HG03280 (cell line): ENCODE measurements around the gene NAP1L1.

ENCODE experiments used
- ATAC-seq: cut with Tn5 transposase; IDR thresholded peaks from one replicate; pipeline ENCODE4 v1.9.1; 2021; ENCODE audit warnings: mild to moderate bottlenecking, moderate library complexity; ENCODE audit not compliant: unreplicated experiment

NAP1L1 gene, protein sequence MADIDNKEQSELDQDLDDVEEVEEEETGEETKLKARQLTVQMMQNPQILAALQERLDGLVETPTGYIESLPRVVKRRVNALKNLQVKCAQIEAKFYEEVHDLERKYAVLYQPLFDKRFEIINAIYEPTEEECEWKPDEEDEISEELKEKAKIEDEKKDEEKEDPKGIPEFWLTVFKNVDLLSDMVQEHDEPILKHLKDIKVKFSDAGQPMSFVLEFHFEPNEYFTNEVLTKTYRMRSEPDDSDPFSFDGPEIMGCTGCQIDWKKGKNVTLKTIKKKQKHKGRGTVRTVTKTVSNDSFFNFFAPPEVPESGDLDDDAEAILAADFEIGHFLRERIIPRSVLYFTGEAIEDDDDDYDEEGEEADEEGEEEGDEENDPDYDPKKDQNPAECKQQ

DNA sequence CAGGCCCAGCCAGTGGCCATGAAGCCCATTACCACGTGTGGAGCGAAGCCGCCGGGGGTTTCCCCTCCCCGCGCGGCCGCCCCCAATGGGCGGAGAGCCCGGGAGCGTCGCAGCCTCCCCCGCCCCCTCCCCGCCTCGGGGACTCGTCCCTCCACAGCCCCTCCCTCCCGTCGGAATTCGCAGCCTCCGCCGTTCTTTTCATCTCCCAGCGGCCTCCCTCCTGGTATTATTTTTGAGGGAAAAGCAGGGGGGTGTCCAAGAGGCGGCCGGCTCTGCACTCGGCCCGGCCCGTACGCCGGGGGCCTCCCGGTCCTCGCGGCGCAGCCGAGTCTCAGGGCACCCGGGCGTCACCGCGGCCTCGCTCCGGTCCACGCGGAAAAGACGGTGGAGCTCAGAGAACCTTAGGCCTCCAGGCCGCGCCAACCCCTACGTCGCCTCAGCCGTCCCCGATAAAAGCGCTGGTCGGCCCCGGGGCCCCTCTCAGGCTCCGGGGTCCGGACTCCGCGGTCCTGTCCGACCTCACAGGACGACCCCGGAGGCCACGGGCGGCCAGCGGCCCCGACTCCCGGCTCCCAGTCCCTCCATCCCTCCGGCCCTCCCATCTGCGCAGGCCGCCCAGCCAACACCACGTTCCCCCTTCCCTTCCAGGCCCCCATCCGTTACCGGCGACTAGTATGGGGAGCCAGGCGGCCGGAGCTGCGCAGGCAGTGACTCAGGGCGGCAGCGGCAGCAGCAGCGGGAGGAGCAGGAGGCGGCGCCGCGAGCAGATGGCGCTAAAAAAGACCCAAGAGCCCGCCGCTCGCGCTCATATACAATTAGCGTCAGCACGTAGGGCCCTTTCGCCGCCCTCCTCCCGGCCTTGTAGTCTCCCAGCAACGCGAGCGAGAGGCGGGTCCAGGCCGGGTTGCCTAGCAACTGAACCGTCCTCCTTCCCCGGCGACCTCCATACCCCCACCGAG is at the start of gene NAP1L1:
Gene NAP1L1, minus strand, starts transcription at position 782 of the 959 bp plus-strand sequence. CDS start 10,466 bp downstream, outside the sequence.
- peak; percentile 94 for ATAC-seq

DNA sequence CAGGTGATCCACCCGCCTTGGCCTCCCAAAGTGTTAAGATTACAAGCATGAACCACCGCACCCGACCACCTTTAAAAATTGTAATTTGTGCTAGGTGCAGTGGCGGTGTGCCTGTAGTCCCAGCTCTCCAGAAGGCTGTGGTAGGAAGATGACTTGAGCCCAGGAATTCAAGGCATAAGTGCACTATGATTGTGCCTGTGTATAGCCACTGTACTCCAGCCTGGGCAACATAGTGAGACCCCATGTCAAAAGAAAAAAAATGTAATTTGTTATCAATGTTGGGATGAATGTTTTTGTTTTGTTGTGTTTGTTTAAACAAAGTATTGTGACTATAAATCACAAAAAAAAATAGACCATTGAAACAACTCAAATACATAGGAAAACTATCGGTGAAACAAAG is 43.1 kb upstream of the NAP1L1 start:
- ATAC-seq, result no peak

GRCh38 chr12:76124456-76124855 is 40.0 kb upstream of the NAP1L1 start:
- ATAC-seq, result no peak

DNA sequence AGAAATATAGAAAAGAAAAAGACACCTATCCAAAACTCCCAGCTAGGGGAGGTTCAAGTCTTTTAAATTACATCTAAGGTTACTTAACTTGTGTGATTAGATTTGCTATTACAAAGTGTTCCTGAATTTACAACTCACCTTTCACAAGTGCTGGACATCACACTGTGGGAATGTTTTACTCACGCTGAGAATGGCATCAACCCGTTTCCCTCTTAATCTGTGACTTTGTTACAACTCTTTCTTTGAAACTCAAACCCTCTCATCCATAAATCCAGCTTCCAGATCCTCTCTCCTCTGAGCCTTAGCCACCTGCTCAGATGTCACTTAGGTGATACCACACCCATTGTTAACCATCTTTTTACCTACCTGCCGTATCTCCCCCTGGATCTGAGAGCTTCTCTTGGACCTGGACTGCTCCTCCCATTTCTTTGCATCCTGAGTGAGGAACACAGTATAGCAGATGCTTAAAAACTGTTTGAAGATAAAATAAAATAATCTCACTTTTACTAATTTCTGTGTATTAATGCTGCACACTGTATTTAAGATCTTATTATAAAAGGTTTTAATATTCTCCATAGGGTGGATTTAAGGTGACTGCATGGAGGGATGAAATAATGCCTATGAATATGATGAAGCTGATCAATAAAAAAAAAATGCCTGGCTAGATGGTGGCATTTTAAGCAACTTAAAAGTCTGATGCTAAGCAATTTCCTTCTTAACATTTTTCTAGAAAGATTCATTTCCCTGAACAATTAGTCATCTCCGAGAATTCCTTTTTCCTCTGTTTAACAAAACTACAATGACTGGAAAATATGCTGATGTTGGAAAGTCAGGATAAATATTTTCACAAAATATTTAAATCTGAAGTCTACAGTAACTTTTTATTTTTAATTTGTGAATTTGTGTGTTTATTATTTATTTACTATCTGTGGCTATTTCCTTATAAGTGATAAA is 39.1 kb upstream of the NAP1L1 start:
- ATAC-seq, result no peak

DNA sequence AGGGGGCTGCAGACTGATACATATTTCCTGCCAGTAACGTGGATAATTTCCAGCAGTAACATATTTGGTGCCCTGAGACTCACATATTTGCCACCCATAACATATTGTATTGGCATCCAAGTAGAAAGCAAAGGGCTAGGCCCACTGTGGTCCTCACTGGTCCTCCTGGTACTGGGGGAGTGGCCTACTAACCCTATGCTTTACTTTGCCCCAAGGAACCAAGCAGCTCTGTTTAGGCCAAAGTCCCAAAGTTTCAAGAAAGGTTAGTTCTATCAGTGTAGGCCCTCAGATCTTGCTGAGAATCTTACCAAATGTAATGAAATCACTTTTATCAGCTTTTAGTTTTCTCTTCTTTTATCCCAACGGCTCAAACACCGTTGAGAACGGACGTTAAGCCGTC is 35.4 kb upstream of the NAP1L1 start:
- ATAC-seq, result no peak

DNA sequence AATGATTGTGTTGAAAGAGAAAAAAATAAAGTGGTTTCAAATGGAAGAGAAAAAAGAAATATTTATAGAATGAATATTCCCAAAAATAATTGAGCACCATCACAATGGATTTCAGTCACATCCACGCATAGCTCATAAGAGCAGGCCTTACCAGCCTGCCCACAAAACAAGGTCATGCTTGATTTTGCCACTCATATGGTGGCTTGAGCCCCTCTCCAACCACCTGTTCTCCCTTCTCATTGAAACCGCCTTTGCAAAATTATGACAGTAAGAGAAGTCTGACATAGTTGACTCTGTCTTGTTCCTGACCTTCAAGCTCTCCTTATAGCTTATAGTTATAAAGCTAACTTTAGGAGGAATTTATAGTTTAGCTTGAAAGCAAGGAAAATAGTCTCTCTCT is 33.3 kb upstream of the NAP1L1 start:
- no peak for ATAC-seq

DNA sequence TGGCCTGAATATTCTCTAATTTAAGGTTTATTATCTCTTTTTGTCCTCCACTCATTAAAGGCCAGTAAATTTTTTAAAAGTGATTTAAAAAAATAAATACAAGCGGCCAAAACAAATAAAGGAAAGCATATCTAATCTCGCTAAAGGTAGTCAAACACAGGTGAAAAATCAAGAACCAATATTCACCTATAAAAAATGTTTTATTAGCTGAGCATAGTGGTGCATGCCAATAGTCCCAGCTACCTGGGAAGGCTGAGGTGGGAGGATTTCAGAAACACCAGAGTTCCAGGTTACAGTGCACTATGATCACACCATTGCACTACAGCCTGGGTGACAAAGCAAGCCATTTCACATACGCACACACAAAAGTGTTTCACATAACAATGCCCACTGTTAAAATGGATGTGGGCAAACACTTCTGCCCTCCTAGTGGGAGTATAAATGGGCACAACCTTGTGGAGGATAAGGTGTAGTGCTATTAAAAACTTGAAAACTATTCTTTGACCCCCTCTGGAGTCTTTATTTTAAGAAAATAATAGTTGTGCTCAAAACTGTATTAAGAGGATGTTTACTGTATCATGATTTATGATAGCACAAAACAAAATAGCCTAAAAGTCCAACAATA is 32.7 kb upstream of the NAP1L1 start:
- ATAC-seq, result no peak

DNA sequence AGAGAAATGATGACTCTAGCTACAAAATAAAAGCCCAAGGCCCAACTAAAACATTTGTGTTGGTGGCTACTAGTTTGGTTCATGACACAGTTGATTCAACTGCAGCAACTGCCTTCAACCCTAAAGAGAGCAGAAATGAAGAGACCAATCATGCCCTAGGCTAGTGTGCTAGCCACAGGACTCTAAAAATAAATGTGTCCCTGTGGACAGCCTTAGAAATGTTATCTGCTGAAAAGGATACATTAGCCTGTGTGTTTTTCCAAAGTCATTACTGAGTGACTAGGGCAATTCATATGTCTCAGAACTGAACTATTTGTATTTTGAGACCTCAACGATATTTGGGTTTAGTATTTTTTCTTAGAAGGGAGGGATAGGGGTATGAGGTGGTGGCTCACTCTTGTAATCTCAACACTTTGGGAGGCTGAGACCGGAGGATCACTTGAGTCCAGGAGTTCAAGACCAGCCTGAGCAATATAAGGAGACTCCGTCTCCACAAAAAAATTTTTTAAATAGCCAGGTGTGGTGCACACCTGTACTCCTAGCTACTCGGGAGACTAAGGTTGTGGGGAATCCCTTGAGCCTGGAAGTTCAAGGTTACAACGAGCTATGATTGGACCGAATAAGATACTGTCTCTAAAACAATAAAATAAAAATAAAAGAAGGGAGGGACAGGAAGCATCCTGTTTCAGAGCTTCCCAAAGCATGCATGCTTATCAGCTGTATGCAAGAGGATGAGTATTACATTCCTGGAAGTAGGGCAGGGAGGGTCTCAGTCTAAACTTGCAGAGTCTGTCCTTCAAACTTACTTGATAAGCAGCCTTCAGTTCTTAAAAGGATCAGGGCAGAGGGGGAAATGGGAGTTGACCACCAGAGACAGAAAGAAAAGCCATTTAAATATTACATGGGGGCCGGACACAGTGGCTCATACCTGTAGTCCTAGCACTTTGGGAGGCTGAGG is 29.6 kb upstream of the NAP1L1 start:
- no peak for ATAC-seq

DNA sequence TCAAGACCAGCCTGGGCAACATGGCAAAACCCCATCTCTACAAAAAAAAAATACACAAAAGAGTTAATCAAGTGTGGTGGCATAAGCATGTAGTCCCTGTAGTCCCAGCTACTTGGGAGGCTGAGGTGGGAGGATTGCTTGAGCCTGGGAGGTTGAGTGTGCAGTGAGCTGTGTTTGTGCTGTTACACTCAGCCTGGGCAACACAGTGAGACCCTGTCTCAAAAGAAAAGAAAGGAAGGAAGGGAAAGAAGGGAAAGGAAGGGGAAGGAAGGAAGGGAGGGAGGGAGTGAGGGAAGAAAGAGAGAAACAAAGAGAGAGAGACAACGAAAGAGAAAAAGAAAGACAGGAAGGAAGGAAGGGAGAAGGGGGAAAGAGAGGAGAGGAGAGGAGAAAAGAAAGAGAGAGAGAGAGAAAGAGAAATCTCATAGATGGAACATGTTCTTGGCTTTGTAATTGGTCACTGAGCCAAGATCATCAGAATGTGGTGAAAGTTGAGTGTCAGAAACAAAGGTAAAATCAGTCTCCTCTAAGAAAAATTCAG is 26.8 kb upstream of the NAP1L1 start:
- ATAC-seq, result no peak

DNA sequence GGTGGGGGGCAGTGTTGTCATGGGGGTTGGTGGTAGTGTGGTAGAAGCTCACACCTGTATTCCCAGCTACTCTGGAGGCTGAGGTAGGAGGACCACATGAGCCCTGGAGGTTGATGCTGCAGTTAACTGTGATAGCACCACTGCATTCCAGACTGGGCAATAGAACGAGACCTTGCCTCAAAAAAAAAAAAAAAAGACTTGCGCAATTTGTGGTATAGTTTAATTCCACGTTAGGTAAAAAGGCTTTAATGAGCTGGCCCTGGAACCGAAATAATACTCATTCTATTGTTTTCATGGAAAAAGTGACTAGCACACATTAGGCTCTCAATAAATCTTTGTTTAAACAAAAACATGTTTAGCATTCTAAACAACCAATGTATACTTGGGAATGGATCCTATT is 25.4 kb upstream of the NAP1L1 start:
- ATAC-seq, result no peak

- ATAC-seq, result no peak
Measured at GRCh38 chr12:76108356-76108755, 23.9 kb upstream of the NAP1L1 start.

GRCh38 chr12:76106631-76107030 is 22.1 kb upstream of the NAP1L1 start:
- ATAC-seq, result no peak

- no peak for ATAC-seq
Measured at GRCh38 chr12:76103958-76104357, 19.5 kb upstream of the NAP1L1 start.

GRCh38 chr12:76101739-76102385 is 17.4 kb upstream of the NAP1L1 start:
- ATAC-seq, result no peak

GRCh38 chr12:76096079-76096646 is 11.7 kb upstream of the NAP1L1 start:
- ATAC-seq, result no peak

- no peak for ATAC-seq
Measured at GRCh38 chr12:76094754-76095153, 10.3 kb upstream of the NAP1L1 start.

DNA sequence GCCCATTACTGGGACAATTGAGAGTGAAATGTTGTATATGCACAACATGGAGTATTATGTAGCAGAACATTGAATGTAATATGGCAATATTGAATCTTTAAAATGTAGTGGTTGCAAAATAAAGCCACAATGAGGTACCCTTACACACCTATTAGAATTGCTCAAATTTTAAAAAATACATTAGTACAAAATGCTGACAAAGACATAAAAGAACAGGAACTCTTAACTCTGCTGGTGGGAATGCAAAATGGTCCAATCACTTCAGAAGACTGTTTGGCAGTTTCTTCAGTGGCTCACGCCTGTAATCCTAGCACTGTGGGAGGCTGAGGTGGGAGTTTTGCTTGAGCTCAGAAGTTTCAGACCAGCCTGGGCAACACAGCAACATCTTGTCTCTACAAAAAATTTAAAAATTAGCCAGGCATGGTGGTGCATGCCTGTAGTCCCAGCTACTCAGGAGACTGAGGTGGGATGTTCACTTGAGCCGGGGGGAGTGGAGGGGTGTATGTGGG is 6.8 kb upstream of the NAP1L1 start:
- ATAC-seq, result no peak

DNA sequence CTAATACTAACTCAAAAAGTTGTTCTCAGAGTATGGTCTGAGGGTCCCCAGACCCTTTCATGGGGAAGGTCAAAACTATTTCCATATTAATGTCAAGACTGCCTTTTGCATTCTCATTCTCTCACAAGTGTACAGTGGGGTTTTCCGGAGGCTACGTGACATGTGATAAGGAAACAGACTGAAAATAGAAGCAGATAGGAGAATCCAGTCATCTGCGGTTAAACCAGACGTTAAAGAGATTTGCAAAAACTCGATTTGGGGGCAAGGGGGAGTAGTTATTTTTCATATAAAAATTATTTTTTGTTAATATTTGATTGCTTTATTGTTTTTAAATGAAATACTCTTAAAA is 1.0 kb upstream of the NAP1L1 start:
- no peak for ATAC-seq
